OCI-LY1 (cell line): ENCODE data around the gene ANKRD37.

Source experiments
- CTCF ChIP-seq: fragments of 200-600 bp; sonication (generic), shearing (Covaris generic); IDR thresholded peaks from 2 replicates; pipeline ENCODE4 v1.5.1; 2017; ENCODE audit warnings: mild to moderate bottlenecking, antibody characterized with exemption, low read length, moderate library complexity, mixed read lengths
- EZH2 ChIP-seq: fragments of 200-600 bp; sonication (generic), shearing (Covaris generic); IDR thresholded peaks from 2 replicates; pipeline ENCODE4 v1.8.0; 2017; ENCODE audit warnings: borderline replicate concordance, mixed run types, mild to moderate bottlenecking, antibody characterized with exemption, low read length, moderate library complexity, mixed read lengths

- no peak for TF ChIP-seq CTCF
- no peak for TF ChIP-seq EZH2
Measured at GRCh38 chr4:185399466-185399865, 2.8 kb downstream of the ANKRD37 start.
